Psoas muscle (tissue), 8 donors: ENCODE measurements around the gene SHROOM3. TPM values are rescaled to one million over a fixed set of nuclear protein-coding genes. Genes with fewer than 3 reads are reported as not detected.

Experiments used
- ATAC-seq, 4 donors: fragments of 200-7000 bp; cut with Tn5 transposase; one replicate each; pipeline ENCODE4 v1.9.1; 2020; ENCODE audit warnings: moderate library complexity in 3 of 4, mild to moderate bottlenecking in 2 of 4
- DNase-seq, 2 donors: peaks; one replicate each; pipeline ENCODE4 v3.0.0-alpha.2; 2020
- H3K27ac ChIP-seq: fragments of 200-600 bp; one replicate; pipeline ENCODE4 v1.8.0; 2022
- H3K27me3 ChIP-seq, 3 donors: fragments of 200-600 bp in 1 of 3; one replicate each; pipeline versions ENCODE4 v1.6.1 to v1.8.0; 2013 to 2022; ENCODE audit warnings: low read length in 2 of 3, mild to moderate bottlenecking in 2 of 3, moderate library complexity in 1 of 3; ENCODE audit not compliant: insufficient read depth in 3 of 3
- H3K36me3 ChIP-seq, 2 donors: fragments of 200-600 bp in 1 of 2; one replicate each; pipeline versions ENCODE4 v1.6.1 to v1.8.0; 2013 to 2022; ENCODE audit warnings: low read depth in 1 of 2, mild to moderate bottlenecking in 1 of 2, moderate library complexity in 1 of 2; ENCODE audit not compliant: insufficient read depth in 1 of 2
- H3K4me1 ChIP-seq: fragments of 200-600 bp; one replicate; pipeline ENCODE4 v1.8.0; 2022
- H3K4me3 ChIP-seq: fragments of 200-600 bp; one replicate; pipeline ENCODE4 v1.8.0; 2022; ENCODE audit warnings: mild to moderate bottlenecking
- H3K9me3 ChIP-seq: fragments of 200-600 bp; one replicate; pipeline ENCODE4 v1.8.0; 2022
- CTCF ChIP-seq: fragments of 200-600 bp; IDR thresholded peaks from one replicate; pipeline ENCODE4 v1.8.0; 2022; ENCODE audit warnings: antibody characterized with exemption
- WGBS, 3 donors: extraction: QIAGEN DNeasy Blood & Tissue Kit; methylation state at CpG; one replicate each; pipeline versions ENCODE4 v1.1.6 to v1.1.7; 2013; 5-methylcytosine and 5-hydroxymethylcytosine counted together
- intact Hi-C, 2 donors: fragments of 100-400 bp; cut with DNase I; formaldehyde crosslinking; loops; one replicate each; pipeline versions ENCODE4 v1.11.0 to v1.14.2; 2022
- polyA plus RNA-seq, 3 donors: library from polyadenylated mRNA; stranded (reverse); fragments of 200-250 nt; gene quantifications; one replicate each; pipeline ENCODE4 v1.2.3, GENCODE V29; 2013
- total RNA-seq, 4 donors: library from RNA; stranded (reverse); fragmentation: NEBNext Ultra II Directional in 2 of 4; extraction: Animal tissue kit (Norgen Biotek cat#: 25700) in 2 of 4; gene quantifications; one replicate each; pipeline versions ENCODE4 v1.2.1 to v1.2.4, GENCODE V29; 2021 to 2023
- donor health status: healthy with polysubstance abuse.
- donor health status: DM: no; HTN: no; CAD: no; lungs with moderate emphysema.
- donor health status: Bipolar disorder and iron deficiency.
- donor health status: healthy.
- donor health status: DM: yes; HTN: yes; CAD: no.
- donor health status: DM: no; HTN: no; CAD: no.
- donor health status: DM: no; HTN: no; CAD: no.
- donor health status: DM: yes; HTN: yes; CAD: no.

The SHROOM3 gene
- total and polyA plus RNA-seq, 7 donors: 0.01 to 0.79 (median 0.06) TPM

DNA sequence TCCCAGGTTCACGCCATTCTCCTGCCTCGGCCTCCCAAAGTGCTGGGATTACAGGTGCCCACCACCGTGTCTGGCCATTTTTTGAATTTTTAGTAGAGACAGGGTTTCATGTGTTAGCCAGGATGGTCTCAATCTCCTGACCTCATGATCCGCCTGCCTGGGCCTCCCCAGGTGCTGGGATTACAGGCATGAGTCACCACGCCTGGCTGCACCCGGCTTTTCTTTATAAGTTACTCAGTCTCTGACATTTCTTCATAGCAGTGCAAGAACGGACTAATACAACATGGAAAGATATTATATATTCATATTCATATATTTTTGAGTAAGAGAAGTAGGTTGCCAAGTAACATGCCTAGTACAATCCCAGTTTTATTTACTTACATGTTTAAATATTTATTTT is 22.9 kb downstream of the SHROOM3 start:
- WGBS, 3 donors: 84 to 98% (median 94%) methylated on average over 7 of the region's 7 CpGs
- no peak for TF ChIP-seq CTCF
- no peak overlapping the region for H3K4me3 ChIP-seq
- intact Hi-C loops: no loop called here
- no peaks in the 10 kb centered on the region for H3K27me3 ChIP-seq
- no peaks in the 10 kb centered on the region for H3K4me1 ChIP-seq
- DNase-seq (no peak), ATAC-seq (no peak)
- H3K36me3 ChIP-seq: no peaks in the 10 kb centered on the region
- no peaks in the 10 kb centered on the region for H3K9me3 ChIP-seq
- no peak overlapping the region for H3K27ac ChIP-seq

DNA sequence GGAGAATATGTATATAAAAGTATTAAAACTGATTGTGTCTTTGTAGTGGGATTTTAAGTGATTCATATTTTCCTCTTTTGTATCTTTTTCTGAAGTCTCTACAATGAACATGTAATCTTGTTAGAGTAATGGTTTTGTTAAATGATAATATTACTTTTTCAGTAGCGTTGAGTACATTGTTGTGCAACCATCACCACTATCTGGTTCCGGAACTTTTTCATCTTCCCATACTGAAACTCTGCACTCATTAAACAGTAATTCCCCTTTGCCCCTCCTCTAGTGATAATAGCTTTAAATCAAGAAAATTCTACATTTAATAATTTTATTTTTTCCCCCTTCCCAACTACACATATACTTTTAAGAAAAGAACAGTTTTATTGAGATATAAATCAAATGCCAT is 23.3 kb downstream of the SHROOM3 start:
- 79 to 95% (median 90%) methylated on average over 2 of the region's 2 CpGs for WGBS, 3 donors

GRCh38 chr4:76458825-76459224 is 23.8 kb downstream of the SHROOM3 start:
- Histone ChIP-seq H3K27me3 (no peaks in the 10 kb centered on the region), H3K36me3 (no peaks in the 10 kb centered on the region), H3K4me1 (no peaks in the 10 kb centered on the region), H3K27ac (no peak overlapping the region), H3K4me3 (no peak overlapping the region), H3K9me3 (peaks cover 5% of the 10 kb centered on the region)
- ATAC-seq (no peak), DNase-seq (no peak)
- 32 to 41% (median 34%) methylated on average over 3 of the region's 3 CpGs for WGBS, 3 donors
- no peak for TF ChIP-seq CTCF
- intact Hi-C loops: no loop called here

More for the DNA sequence above, 23.3 kb downstream of the SHROOM3 start:
- intact Hi-C loops: no loop called here
- Histone ChIP-seq H3K27me3 (no peaks in the 10 kb centered on the region), H3K4me3 (no peak overlapping the region), H3K9me3 (peaks cover under 1% of the 10 kb centered on the region), H3K27ac (no peak overlapping the region), H3K36me3 (no peaks in the 10 kb centered on the region), H3K4me1 (no peaks in the 10 kb centered on the region)
- DNase-seq (no peak), ATAC-seq (no peak)
- no peak for TF ChIP-seq CTCF

DNA sequence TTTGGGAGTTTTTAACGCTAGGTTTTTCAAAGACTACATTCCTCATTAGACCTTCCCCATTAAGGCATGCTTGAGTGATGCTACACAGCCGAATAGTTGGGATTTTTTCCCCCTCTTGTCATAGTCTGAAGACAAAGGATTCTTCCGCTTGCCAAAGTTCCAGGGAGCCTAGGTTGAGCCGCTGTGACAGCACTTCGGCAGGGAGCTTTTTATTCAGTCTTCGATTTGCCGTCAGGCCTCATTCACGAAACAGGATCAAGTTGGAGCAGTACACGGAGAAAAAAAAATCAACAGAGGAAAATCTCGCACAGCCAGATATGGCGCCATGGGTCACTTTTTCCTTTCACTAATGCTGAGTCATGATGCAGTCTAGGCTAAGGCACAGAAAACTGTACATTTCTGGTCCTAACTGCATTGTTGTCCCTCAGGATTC is 24.3 kb downstream of the SHROOM3 start:
- Histone ChIP-seq H3K4me1 (no peaks in the 10 kb centered on the region), H3K27ac (no peak overlapping the region), H3K36me3 (no peaks in the 10 kb centered on the region), H3K9me3 (peaks cover 6% of the 10 kb centered on the region), H3K4me3 (no peak overlapping the region), H3K27me3 (no peaks in the 10 kb centered on the region)
- TF ChIP-seq CTCF: no peak
- intact Hi-C loops: no loop called here
- DNase-seq: no peak
- 20 to 38% (median 33%) methylated on average over 11 of the region's 11 CpGs for WGBS, 3 donors
- ATAC-seq: no peak

DNA sequence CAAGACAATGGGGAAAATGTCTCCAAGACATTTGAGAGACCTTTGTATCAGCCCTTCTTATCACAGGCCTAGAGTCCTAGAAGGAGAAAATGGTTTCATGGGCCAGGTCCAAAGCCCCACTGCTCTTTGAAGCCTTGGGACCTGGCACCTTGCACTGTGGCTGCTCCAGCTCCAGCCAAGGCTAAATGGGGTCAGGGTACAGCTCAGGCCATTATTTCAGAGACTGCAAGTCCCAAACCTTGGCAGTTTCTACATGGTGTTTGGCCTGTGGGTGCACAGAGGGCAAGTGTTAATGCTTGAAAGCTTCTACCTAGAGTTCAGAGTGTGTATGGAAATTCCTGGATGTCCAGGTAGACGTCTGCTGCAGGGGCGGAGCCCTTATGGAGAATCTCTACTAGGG is 28.5 kb downstream of the SHROOM3 start:
- 94 to 100% (median 94%) methylated on average over 2 of the region's 2 CpGs for WGBS, 3 donors
- intact Hi-C loops: no loop called here
- TF ChIP-seq CTCF: no peak

More for the DNA sequence above, 28.5 kb downstream of the SHROOM3 start:
- DNase-seq (no peak), ATAC-seq (no peak)
- no peaks in the 10 kb centered on the region for H3K4me1 ChIP-seq
- H3K27ac ChIP-seq: no peak overlapping the region
- H3K36me3 ChIP-seq: no peaks in the 10 kb centered on the region
- H3K9me3 ChIP-seq: peaks cover 6% of the 10 kb centered on the region
- no peak overlapping the region for H3K4me3 ChIP-seq
- no peaks in the 10 kb centered on the region for H3K27me3 ChIP-seq
